HUES48 (cell line): ENCODE measurements around the gene MYADM.

ENCODE experiments used
- H3K27ac ChIP-seq: one replicate; pipeline ENCODE4 v1.7.0; 2013; ENCODE audit warnings: low read depth, low read length, inconsistent platforms
- H3K27me3 ChIP-seq: 2 replicates; pipeline ENCODE4 v1.6.1; 2013; ENCODE audit warnings: mild to moderate bottlenecking, low read length; ENCODE audit not compliant: control insufficient read depth, insufficient read depth
- H3K36me3 ChIP-seq: 2 replicates; pipeline ENCODE4 v1.6.1; 2013; ENCODE audit warnings: low read length; ENCODE audit not compliant: control insufficient read depth, insufficient read depth
- H3K4me1 ChIP-seq: 2 replicates; pipeline ENCODE4 v1.6.1; 2013; ENCODE audit warnings: mild to moderate bottlenecking, low read length; ENCODE audit not compliant: control insufficient read depth, insufficient read depth
- H3K4me3 ChIP-seq: 2 replicates; pipeline ENCODE4 v1.5.1; 2013; ENCODE audit warnings: mild to moderate bottlenecking, low read depth, low read length
- H3K9ac ChIP-seq: 2 replicates; pipeline ENCODE4 v1.6.1; 2013; ENCODE audit warnings: mild to moderate bottlenecking, low read depth, low read length, moderate library complexity
- H3K9me3 ChIP-seq: 2 replicates; pipeline ENCODE4 v1.6.1; 2013; ENCODE audit warnings: low read length; ENCODE audit not compliant: control insufficient read depth, insufficient read depth

MYADM gene

DNA sequence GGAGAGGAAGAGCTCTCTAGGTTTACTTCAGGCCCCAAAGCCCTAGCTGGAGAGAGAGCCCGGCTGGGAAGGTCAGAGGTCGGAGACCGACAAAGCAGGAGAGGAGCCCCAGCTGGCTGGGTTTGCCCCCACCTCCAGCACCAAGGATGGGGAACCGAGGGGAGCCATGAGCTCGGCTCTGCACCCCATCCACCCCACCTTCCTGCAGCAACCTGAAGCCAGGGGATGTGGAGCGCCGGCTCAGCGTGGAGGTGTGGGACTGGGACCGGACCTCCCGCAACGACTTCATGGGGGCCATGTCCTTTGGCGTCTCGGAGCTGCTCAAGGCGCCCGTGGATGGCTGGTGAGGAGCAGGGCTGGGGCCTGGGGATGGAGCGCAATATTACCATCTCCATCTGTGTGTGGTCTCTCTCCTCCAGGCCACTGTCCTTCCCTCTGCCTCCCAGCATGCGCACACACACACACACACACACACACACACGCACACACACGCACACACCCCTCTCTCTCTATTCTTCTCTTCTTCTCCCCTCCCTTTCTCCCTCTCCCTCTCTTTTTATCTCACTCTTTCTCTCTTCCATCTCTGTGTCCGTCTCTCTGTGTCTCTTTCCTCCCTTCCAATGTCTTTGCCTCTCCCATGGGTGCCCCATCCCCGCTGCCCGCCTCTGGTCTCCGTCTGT, 24.8 kb downstream of the MYADM start:
- H3K27ac ChIP-seq, result no peak overlapping the region
- no peaks in the 10 kb centered on the region for H3K27me3 ChIP-seq
- no peaks in the 10 kb centered on the region for H3K9me3 ChIP-seq
- H3K9ac ChIP-seq, result no peak overlapping the region
- no peaks in the 10 kb centered on the region for H3K36me3 ChIP-seq
- H3K4me3 ChIP-seq, result no peak overlapping the region
- peaks cover 12% of the 10 kb centered on the region for H3K4me1 ChIP-seq

DNA sequence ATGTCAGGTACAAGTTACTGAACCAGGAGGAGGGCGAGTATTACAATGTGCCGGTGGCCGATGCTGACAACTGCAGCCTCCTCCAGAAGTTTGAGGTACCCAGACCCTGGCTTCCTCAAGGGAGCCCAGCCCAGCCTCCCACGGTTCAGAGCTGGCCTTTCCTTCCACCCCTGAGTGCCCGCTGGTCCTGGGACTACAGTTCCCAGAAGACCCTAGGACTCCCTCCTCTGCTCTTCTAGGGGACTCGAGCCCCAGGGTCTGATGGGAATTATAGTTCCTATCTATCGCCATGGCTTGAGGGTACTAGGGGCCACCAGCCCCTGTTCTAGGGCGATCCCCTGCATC, 25.3 kb downstream of the MYADM start:
- Histone ChIP-seq H3K9me3 (no peaks in the 10 kb centered on the region), H3K27ac (no peak overlapping the region), H3K27me3 (peaks cover 3% of the 10 kb centered on the region; the same call in 1 of the 2 replicates), H3K9ac (no peak overlapping the region), H3K4me1 (peaks cover 16% of the 10 kb centered on the region), H3K4me3 (no peak overlapping the region), H3K36me3 (no peaks in the 10 kb centered on the region)

DNA sequence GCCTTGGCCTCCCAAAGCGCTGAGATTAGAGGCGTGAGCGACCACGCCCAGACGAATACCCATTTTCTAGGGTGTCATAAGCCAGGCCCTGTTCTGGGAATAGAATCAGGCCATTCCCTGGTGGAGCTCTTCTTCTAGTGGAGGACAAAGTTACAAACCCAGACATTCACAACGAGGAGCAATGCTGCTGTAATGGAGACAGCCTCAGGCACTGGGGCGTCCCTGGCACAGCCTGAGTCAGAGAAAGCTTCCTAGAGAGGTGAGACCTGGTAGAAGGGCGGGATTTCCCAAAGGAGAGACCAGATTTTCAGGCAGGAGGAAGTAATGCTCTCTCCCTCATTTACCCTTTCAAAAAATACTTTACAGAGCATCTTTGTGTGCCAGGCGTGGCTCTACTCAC, 27.0 kb downstream of the MYADM start:
- peaks cover 19% of the 10 kb centered on the region for H3K4me1 ChIP-seq
- H3K4me3 ChIP-seq, result no peak overlapping the region
- no peaks in the 10 kb centered on the region for H3K36me3 ChIP-seq
- H3K27ac ChIP-seq, result no peak overlapping the region
- H3K9ac ChIP-seq, result no peak overlapping the region
- peaks cover 4% of the 10 kb centered on the region; the same call in 1 of the 2 replicates for H3K27me3 ChIP-seq
- no peaks in the 10 kb centered on the region for H3K9me3 ChIP-seq

DNA sequence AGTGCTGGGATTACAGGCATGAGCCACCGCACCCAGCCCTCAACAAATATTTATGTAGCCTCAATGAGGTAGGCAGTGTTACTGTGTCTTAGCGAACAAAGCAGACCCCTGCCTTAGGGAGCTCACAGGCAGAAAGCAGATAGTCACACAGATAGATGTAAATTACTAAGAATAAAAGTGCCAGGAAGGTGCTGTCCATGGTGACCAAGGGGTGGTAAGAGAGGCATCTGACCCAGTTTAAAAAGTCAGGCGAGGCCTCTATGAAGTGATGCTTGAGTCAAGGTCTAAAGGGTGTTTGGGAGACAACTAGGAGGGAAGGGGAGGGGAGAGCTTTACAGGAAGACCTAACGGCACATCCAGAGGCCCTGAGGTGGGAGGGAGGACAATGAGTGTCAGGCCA, 29.0 kb downstream of the MYADM start:
- H3K27ac ChIP-seq, result no peak overlapping the region
- no peaks in the 10 kb centered on the region for H3K9me3 ChIP-seq

DNA sequence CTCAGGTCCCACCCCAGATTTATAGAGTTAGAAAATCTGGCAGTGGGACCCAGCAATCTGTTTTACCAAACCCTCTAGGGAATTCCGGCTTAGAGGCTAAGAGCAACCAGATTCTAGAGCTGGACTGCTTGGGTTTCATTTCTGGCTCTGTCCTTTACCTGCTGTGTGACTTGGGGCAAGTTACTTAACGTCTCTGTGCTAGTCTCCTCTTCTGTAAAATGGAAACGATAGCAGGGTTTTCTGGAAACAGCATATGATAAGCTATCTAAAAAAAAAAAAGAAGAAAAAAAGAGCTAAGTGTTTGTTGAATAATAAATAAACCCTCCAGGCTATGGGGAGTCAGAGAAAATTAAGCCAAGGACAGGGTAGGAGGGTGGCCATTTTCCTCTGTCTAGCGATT, 29.8 kb downstream of the MYADM start:
- H3K4me1 ChIP-seq, result peaks cover 19% of the 10 kb centered on the region
- no peaks in the 10 kb centered on the region for H3K9me3 ChIP-seq
- H3K4me3 ChIP-seq, result no peak overlapping the region
- no peak overlapping the region for H3K9ac ChIP-seq
- no peak overlapping the region for H3K27ac ChIP-seq
- H3K36me3 ChIP-seq, result no peaks in the 10 kb centered on the region
- H3K27me3 ChIP-seq, result peaks cover 4% of the 10 kb centered on the region; the same call in 1 of the 2 replicates

More for the DNA sequence above, 29.0 kb downstream of the MYADM start:
- no peak overlapping the region for H3K9ac ChIP-seq
- H3K4me3 ChIP-seq, result no peak overlapping the region
- H3K4me1 ChIP-seq, result peaks cover 19% of the 10 kb centered on the region
- peaks cover 4% of the 10 kb centered on the region; the same call in 1 of the 2 replicates for H3K27me3 ChIP-seq
- no peaks in the 10 kb centered on the region for H3K36me3 ChIP-seq

DNA sequence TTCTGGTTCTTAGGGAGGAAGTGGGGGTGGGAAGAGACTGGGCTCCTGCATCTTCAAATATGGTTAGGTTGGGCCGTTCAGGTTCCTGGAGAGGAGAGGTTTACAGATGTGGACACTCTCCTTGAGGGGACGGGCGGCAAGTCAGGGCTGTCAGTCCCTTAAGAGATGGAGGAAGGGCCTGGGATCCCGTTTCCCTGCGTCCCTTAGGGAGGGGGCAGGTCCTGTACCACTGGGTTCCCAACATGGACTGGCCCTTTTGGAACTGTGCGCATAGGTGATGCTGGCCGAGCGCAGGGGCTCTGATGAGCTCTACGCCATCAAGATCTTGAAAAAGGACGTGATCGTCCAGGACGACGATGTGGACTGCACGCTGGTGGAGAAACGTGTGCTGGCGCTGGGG, 30.5 kb downstream of the MYADM start:
- H3K9ac ChIP-seq, result no peak overlapping the region
- H3K36me3 ChIP-seq, result no peaks in the 10 kb centered on the region
- H3K4me3 ChIP-seq, result peak overlapping the region; percentile 77
- H3K9me3 ChIP-seq, result no peaks in the 10 kb centered on the region
- H3K27me3 ChIP-seq, result peaks cover 4% of the 10 kb centered on the region; the same call in 1 of the 2 replicates
- no peak overlapping the region for H3K27ac ChIP-seq
- peaks cover 22% of the 10 kb centered on the region for H3K4me1 ChIP-seq

DNA sequence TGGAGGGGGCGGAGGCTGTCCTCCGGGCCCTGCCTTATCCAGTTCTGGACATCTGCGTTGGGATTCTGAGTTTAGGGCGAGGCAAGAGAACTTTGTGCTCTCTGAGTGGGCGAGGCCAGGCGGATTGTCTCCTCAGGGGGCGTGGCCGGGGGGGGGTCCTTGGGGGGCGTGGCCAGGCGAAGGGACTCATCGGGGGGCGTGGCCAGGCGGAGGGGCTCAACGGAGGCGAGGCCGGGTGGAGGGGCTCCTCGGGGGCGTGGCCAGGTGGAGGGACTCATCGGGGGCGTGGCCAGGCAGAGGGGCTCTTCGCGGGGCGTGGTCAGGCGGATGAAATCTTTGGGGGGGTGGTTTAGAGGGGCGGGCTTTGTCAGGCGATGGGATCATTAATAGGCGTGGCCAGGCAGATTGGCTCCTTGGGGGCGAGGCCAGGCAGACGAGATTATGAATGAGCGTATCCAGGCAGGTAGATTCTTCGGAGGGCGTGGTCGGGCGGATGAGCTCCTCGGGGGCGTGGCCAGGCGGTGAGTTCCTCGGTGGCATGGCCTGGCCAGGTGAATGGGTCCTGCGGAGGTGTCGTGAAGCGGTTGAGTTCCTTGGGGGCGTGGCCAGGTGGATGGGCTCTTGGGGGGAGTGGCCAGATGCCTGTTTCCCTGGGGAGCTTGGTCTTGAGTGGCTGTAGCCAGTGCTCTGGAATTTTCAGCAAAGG, 31.1 kb downstream of the MYADM start:
- H3K27ac ChIP-seq, result no peak overlapping the region

DNA sequence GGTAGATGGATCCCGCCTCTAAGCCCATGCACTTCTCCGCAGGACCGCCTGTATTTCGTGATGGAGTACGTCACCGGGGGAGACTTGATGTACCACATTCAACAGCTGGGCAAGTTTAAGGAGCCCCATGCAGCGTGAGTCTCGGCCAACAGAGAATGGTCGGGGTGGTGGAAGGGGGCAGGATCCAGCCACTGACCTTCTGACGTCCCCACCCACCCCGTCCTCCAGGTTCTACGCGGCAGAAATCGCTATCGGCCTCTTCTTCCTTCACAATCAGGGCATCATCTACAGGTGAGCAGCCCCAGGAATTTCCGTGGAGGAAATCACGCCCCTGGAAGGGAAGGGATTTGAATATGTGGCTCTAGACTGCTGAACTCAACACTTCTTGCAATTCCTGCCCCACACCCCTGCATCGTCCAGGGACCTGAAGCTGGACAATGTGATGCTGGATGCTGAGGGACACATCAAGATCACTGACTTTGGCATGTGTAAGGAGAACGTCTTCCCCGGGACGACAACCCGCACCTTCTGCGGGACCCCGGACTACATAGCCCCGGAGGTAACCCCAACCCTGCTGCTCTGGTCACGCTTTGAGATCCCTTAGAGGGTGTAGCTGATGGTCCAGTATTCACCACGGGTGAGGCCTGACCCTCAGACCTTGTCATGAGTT, 32.6 kb downstream of the MYADM start:
- H3K27ac ChIP-seq, result no peak overlapping the region
- no peaks in the 10 kb centered on the region for H3K36me3 ChIP-seq
- no peak overlapping the region for H3K4me3 ChIP-seq
- H3K9me3 ChIP-seq, result no peaks in the 10 kb centered on the region
- H3K4me1 ChIP-seq, result peaks cover 28% of the 10 kb centered on the region
- peaks cover 14% of the 10 kb centered on the region; the same call in 1 of the 2 replicates for H3K27me3 ChIP-seq
- H3K9ac ChIP-seq, result no peak overlapping the region

More for the DNA sequence above, 31.1 kb downstream of the MYADM start:
- H3K36me3 ChIP-seq, result no peaks in the 10 kb centered on the region
- H3K4me3 ChIP-seq, result peak overlapping the region; percentile 77
- no peaks in the 10 kb centered on the region for H3K9me3 ChIP-seq
- H3K4me1 ChIP-seq, result peaks cover 23% of the 10 kb centered on the region
- H3K9ac ChIP-seq, result no peak overlapping the region
- peaks cover 4% of the 10 kb centered on the region; the same call in 1 of the 2 replicates for H3K27me3 ChIP-seq

DNA sequence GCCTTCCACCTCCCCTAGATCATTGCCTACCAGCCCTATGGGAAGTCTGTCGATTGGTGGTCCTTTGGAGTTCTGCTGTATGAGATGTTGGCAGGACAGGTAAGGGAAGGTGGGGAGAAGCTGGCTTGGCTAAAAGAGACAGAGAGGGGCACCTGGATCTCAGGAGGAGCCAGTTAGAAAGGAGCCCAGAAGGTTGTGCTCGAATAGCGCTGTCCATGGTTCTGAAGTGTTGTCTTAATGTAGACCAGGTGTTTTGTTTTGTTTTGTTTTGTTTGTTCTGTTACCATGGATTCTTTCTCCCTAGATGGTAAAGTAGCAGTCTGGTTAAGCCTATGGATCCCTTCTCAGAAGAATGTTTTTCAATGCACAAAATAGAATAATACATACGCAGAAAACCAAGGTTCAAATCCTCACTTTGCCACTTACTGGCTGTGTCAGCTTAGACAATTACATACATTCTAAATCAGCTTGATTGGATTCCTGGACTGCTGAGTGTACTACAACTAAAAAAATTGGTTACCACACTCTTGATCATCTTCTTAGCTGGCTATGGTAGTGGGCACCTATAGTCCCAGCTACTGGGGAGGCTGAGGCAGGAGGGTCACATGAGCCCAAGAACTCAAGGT, 35.5 kb downstream of the MYADM start:
- no peak overlapping the region for H3K9ac ChIP-seq
- H3K4me3 ChIP-seq, result no peak overlapping the region
- H3K9me3 ChIP-seq, result no peaks in the 10 kb centered on the region
- H3K4me1 ChIP-seq, result peaks cover 21% of the 10 kb centered on the region
- no peaks in the 10 kb centered on the region for H3K36me3 ChIP-seq
- H3K27ac ChIP-seq, result no peak overlapping the region
- H3K27me3 ChIP-seq, result peaks cover 35% of the 10 kb centered on the region

DNA sequence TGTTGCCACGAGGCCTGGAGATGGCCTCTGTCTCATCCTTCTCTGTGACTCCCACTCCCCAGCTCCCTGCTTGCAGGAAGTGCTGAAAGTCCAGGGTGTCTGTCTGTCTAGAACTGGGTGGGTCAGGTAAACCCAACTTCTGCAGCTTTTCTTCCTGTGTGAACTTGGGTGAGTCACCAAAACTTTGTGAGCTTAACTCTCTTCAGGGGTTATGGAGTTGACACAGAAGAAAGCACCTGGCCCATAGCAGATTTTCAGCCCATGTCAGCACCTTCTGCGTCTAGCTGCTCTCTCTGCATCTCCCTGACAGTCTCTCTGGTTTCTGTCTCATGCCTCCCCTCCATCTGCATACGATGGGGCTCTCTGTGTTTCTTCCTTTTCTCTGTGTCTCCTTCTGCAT, 37.2 kb downstream of the MYADM start:
- no peak overlapping the region for H3K9ac ChIP-seq
- H3K36me3 ChIP-seq, result no peaks in the 10 kb centered on the region
- peaks cover 48% of the 10 kb centered on the region for H3K27me3 ChIP-seq

More for the DNA sequence above, 37.2 kb downstream of the MYADM start:
- no peaks in the 10 kb centered on the region for H3K9me3 ChIP-seq
- H3K4me3 ChIP-seq, result no peak overlapping the region
- no peak overlapping the region for H3K27ac ChIP-seq
- H3K4me1 ChIP-seq, result peaks cover 21% of the 10 kb centered on the region; the same call in 1 of the 2 replicates
